HG03103 (cell line): ENCODE data around the gene OR2AJ1.

Source experiments
- ATAC-seq: cut with Tn5 transposase; IDR thresholded peaks from one replicate; pipeline ENCODE4 v1.9.1; 2021; ENCODE audit warnings: low read depth; ENCODE audit not compliant: unreplicated experiment

The OR2AJ1 gene

GRCh38 chr1:247924868-247925267 is at the start of gene OR2AJ1:
OR2AJ1 (plus strand) TSS chr1:247924889; CDS start chr1:247933769, 8,880 bp downstream.
- ATAC-seq = no peak

- no peak for ATAC-seq
These were observed 41.3 kb upstream of the OR2AJ1 start for GRCh38 chr1:247883346-247883745.

- no peak for ATAC-seq
These were observed 39.8 kb upstream of the OR2AJ1 start for GRCh38 chr1:247884797-247885413.

GRCh38 chr1:247895163-247895637 is 29.5 kb upstream of the OR2AJ1 start, which contains the start of gene OR2W3:
OR2W3 (plus strand) TSS chr1:247895587; CDS start chr1:247895587, 0 bp downstream.
- no peak for ATAC-seq

GRCh38 chr1:247895976-247896375 is 28.7 kb upstream of the OR2AJ1 start:
- no peak for ATAC-seq

- ATAC-seq = no peak
These were observed 20.6 kb upstream of the OR2AJ1 start for GRCh38 chr1:247904122-247904521.

GRCh38 chr1:247905181-247905580 is 19.5 kb upstream of the OR2AJ1 start:
- no peak for ATAC-seq

- ATAC-seq = no peak
These were observed 18.7 kb upstream of the OR2AJ1 start for GRCh38 chr1:247905910-247906503.

GRCh38 chr1:247906504-247907047 is 18.1 kb upstream of the OR2AJ1 start:
- ATAC-seq = no peak

- no peak for ATAC-seq
These were observed 15.9 kb upstream of the OR2AJ1 start for GRCh38 chr1:247908766-247909165.

- ATAC-seq = no peak
These were observed 10.9 kb upstream of the OR2AJ1 start for GRCh38 chr1:247913786-247914185.

- ATAC-seq = no peak
These were observed 9.6 kb upstream of the OR2AJ1 start for GRCh38 chr1:247914941-247915662.

- no peak for ATAC-seq
These were observed 4.7 kb upstream of the OR2AJ1 start, which contains the start of gene OR2T8 for GRCh38 chr1:247919952-247920351. OR2T8 (plus strand) TSS chr1:247920252; CDS start chr1:247921018, 766 bp downstream.

GRCh38 chr1:247923941-247924340 is 748 bp upstream of the OR2AJ1 start:
- ATAC-seq = no peak

- no peak for ATAC-seq
These were observed 9.3 kb downstream of the OR2AJ1 start for GRCh38 chr1:247933989-247934388.

- ATAC-seq = no peak
These were observed 11.1 kb downstream of the OR2AJ1 start for GRCh38 chr1:247935781-247936180.

- ATAC-seq = no peak
These were observed 11.7 kb downstream of the OR2AJ1 start for GRCh38 chr1:247936415-247936814.

- ATAC-seq = peak; percentile 100
These were observed 12.5 kb downstream of the OR2AJ1 start for GRCh38 chr1:247936965-247937734.

- no peak for ATAC-seq
These were observed 17.9 kb downstream of the OR2AJ1 start for GRCh38 chr1:247942624-247943023.

GRCh38 chr1:247948558-247948957 is 23.9 kb downstream of the OR2AJ1 start, which contains the start of gene OR2L8:
OR2L8 (plus strand) TSS chr1:247948858; CDS start chr1:247948858, 0 bp downstream.
- ATAC-seq = no peak
